ENCODE data around the gene TRIM7. TPM values are rescaled to one million over a fixed set of nuclear protein-coding genes. Genes with fewer than 3 reads are reported as not detected.
"Not testable (repeated sequence)": the region's sequence is repeated elsewhere in the genome, so short reads cannot be mapped to it uniquely, and the experiment has no call there.

The TRIM7 gene
- total RNA-seq, 1 experiment from 2014 or later: 16.1 TPM

GRCh38 chr5:181233088-181233800 lies 28.2 kb upstream of the TRIM7 start:
- DNase-seq (ENCODE audit: low read depth): no peak

DNA sequence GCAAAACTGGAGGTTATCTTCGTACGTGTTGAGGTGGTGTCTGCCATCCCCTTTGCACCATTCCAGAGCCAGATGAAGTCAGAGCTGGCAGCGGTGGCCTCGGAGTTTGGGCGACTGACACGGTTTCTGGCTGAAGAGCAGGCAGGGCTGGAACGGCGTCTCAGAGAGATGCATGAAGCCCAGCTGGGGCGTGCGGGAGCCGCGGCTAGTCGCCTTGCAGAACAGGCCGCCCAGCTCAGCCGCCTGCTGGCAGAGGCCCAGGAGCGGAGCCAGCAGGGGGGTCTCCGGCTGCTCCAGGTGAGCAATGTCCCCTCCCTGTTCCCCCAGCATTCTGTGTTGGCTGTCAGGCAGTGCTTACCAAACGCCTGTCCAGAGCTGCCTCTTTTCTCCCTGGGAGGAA lies 27.6 kb upstream of the TRIM7 start:
- DNase-seq (ENCODE audit: low read depth): no peak

GRCh38 chr5:181231432-181231831 lies 26.4 kb upstream of the TRIM7 start:
- no peak for DNase-seq (ENCODE audit: low read depth)

GRCh38 chr5:181230551-181230950 lies 25.6 kb upstream of the TRIM7 start:
- no peak for DNase-seq (ENCODE audit: low read depth)

GRCh38 chr5:181229996-181230395 lies 25.0 kb upstream of the TRIM7 start:
- no peak for DNase-seq (ENCODE audit: low read depth)

DNA sequence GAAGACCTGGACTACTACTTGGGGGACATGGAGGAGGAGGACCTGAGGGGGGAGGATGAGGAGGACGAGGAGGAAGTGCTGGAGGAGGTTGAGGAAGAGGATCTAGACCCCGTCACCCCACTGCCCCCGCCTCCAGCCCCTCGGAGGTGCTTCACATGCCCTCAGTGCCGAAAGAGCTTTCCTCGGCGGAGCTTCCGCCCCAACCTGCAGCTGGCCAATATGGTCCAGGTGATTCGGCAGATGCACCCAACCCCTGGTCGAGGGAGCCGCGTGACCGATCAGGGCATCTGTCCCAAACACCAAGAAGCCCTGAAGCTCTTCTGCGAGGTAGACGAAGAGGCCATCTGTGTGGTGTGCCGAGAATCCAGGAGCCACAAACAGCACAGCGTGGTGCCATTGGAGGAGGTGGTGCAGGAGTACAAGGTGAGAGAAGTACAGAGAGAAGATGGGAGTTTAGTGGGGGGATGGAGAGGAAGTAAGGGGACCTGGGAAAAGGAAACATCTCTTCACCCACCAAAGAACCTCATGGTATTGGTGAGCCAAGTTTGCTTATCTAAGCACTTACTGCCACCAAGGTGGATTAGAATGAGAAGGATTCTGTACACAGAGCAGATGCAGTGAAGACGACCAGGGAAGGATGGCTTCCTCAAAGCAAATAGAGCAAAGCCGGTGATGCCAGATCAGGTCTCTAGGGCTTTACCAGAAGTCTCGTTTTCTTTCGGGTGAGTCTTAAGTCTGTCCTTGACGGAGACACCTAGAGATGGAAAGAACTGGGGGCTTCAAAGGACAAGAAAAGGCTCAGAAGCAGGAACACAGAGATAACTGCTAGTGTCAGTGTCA lies 19.6 kb upstream of the TRIM7 start:
- no peak for DNase-seq (ENCODE audit: low read depth)

- DNase-seq (ENCODE audit: low read depth): no peak
Observed at GRCh38 chr5:181223729-181224389, 18.9 kb upstream of the TRIM7 start.

DNA sequence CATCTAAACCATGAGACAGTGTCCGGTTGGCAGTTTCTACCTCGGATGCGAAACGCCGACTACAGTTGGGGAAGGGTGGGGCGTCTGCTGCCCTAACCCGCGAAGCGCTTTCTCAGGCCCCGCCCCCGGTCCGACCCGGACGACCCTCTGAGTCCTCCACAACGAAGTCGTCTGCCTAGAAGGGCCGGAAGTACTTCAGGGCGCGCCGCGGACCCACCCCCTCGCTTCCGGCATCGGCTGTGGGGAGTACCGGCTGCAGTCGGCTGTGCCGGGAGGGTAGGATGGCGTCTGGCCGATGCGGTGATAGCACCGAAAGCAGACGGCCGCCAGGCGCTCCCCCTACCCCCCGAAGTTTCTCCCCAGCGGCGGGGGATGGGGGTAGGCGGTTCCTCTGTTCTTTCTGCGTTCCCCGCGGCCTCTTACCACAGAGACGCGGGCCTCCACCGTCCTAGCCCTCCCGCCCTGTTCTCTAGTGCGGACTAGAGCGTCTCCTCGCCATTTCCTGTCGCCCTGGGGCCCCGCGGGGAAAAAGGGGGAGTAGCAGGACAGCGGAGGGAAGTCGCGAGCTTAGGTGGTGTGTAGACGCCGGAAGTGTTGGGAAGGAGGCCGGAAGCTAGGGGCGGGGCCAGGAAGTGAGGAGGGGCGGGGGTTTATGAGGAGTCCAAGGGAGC lies 18.2 kb upstream of the TRIM7 start, which contains the start of gene TRIM41:
TSS of gene TRIM41 (plus strand) at position 224 of the 671 bp plus-strand sequence. CDS start 719 bp downstream, outside the sequence.
- DNase-seq (ENCODE audit: low read depth): peak; percentile 98

DNA sequence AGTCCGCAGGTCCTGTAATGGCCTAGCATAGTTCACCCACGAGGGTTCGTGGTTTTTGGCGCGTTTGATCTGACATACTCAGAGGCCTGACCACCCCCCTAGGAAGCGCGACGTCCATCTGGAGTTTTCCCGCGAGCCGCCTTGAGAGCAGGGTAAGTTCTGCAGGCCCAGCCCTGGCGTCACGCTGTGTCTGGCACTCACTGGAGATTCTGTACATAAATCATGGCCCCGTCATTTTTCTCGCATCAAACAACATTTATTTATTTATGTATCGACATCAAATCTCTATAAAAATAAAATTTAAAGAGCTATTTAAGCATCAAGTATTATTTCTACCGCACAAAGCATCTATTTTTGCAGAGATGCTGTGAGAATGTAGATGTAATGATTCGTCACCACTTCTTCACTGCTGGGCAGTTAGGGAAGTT lies 17.6 kb upstream of the TRIM7 start:
- no peak for DNase-seq (ENCODE audit: low read depth)

- DNase-seq (ENCODE audit: low read depth): peak; percentile 92
Observed at GRCh38 chr5:181221792-181222629, 17.0 kb upstream of the TRIM7 start.

DNA sequence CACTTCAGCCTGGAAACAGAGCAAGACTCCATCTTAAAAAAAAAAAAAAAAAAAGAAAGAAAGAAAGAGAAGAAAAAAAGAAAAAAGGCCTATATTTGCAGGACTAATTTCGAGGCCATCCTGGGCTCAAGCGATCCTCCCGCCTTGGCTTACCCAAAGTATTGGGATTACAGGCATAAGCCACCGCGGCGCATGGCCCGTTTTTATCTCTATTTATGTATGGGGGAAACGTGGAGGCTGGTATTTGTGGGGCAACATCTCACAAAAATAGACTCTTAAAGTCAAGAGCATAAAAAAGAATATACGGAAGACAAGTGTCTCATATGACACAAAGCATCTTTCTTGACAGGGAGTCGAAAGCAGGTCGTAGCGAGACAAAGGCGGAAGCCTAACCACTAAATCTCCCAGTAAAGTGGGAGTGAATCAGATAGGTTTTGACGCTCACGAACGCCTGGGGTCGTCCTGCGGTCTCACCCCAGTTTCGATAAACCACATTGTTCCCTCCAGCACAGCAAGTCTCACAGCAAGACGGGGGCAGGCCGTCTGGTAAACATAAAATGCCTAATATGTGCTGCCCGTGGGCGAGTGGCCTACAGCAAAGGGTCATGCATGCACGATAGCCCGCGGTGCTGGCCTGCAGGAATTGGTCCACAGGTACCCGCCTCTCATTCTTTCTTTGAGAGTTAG lies 16.3 kb upstream of the TRIM7 start:
- DNase-seq (ENCODE audit: low read depth): peak; percentile 69

- no peak for DNase-seq (ENCODE audit: low read depth)
Observed at GRCh38 chr5:181220178-181220515, 15.2 kb upstream of the TRIM7 start.

GRCh38 chr5:181219262-181220177 lies 14.5 kb upstream of the TRIM7 start:
- DNase-seq (ENCODE audit: low read depth): no peak

- peak; percentile 46 for DNase-seq (ENCODE audit: low read depth)
Observed at GRCh38 chr5:181218795-181219124, 13.8 kb upstream of the TRIM7 start.

- no peak for DNase-seq (ENCODE audit: low read depth)
Observed at GRCh38 chr5:181217803-181218062, 12.7 kb upstream of the TRIM7 start.

GRCh38 chr5:181217111-181217802 lies 12.3 kb upstream of the TRIM7 start:
- DNase-seq (ENCODE audit: low read depth): peak; percentile 69

DNA sequence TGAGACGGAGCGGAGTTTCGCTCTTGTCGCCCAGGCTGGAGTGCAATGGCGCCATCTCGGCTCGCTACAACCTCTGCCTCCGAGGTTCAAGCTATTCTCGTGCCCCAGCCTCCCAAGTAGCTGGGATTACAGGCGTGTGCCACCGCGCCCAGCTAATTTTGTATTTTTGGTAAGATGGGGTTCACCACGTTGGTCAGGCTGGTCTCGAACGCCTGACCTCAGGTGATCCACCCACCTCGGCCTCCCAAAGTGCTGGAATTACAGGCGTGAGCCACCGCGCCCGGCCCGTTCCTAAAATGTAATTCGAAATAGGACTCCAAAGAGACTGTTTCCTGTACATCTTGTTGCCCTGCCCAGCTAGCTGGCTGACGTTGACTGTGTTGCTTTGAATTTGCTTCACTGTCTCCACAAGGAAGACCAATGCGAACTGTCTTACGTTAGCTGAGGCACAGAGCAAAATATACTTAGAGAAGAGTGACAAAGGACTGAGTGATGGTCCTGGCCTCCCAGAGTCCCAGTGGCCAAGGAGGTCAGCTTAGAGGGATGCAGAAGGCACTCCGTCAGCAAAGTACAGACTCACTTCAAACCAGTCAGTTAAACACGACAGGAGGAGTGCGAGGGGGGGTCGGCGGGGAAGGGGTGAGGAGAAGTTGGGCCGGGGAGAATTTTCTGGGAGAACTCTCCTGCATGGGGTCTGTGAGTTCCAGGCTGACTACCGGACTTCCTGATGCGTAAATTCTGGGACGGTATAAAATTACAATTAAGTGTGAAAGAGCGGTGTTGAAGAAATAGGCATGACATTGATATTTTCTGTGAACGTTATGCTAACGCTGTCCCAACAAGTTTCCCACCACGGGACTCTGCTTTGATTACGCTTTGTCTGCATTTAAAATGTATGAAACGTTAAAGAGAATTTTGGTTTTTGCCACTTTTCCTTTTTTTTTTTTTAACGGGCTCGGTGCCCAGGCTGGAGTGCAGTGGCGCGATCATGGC lies 11.3 kb upstream of the TRIM7 start:
- peak; percentile 76 for DNase-seq (ENCODE audit: low read depth)

GRCh38 chr5:181214249-181214648 lies 9.3 kb upstream of the TRIM7 start:
- not testable (repeated sequence) for DNase-seq (ENCODE audit: low read depth)
